IPS DF 4.7 (cell line): ENCODE measurements around the gene LMLN.
"Not testable (repeated sequence)": the region's sequence is repeated elsewhere in the genome, so short reads cannot be mapped to it uniquely, and the experiment has no call there.

Experiments
- DNase-seq: peaks from one replicate; pipeline ENCODE4 v3.0.0-alpha.2; 2013; ENCODE audit warnings: low spot score; ENCODE audit errors: extremely low read depth

The LMLN gene

DNA sequence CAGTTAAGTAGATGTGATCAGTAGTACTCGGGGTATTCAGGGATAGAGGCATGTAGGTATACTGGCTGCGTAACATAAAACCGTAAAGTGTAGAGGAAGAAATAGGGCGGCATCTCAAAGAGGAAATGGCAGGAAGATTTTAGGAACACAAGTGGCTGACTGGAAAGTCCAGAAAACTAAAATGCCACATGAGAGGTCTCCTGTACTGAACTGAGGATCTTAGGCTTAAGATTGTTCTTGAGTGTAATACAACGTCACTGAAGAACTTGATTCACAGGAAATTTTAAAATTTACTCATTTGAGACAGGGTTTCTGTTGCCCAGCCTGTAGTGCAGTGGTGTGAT is 2.3 kb upstream of the LMLN start:
- no peak for DNase-seq

DNA sequence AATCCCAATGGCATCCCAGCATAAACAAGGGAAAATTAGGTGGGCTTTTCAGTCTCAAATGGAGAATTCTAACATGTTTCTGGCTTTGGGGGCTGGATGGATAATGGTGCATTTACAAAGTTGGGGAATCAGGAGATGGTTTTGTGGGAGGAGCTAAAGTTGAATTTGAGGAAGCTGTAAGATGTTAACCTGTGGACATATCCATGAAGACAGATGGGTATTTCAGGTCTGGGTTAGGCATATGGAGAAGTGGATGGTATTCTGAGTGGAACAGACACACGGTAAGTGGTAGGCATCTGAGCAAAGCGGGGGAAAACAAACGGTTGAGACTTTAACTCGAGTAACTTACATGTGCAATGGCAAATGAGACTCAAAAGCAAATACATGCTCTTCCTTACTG is 1.7 kb upstream of the LMLN start:
- DNase-seq, result no peak

DNA sequence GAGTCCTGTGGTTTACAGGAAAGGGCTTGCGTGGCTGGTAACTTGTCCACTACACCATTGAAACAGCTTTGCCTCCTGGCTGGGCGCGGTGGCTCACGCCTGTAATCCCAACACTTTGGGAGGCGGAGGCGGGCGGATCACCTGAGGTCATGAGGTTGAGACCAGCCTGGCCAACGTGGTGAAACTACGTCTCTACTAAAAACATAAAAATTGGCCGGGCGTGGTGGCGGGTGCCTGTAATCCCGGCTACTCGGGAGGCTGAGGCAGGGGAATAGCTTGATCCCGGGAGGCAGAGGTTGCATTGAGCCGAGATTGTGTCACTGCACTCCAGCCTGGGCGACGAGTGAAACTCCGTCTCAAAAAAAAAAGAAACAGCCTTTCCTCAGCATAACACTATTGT is 1.2 kb upstream of the LMLN start:
- DNase-seq, result not testable (repeated sequence)

DNA sequence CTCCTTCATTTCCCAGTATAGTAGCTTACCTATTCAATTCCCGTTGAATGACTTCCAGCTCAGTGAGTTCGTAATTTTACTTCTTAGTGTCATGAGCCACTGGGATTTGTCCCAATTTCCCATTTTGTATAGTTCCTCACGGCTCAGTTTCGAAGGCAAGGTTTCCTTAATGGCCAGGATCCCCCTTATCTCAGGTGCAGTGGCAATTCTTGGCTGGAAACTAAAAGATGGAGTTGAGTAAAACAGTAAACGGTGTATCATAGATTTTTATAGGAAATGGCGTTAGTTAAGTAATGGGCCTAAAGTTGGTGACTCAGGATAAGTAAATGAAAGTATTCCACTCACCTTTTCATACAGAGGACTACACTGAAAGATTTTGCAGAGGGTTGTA is 522 bp upstream of the LMLN start:
- no peak for DNase-seq

DNA sequence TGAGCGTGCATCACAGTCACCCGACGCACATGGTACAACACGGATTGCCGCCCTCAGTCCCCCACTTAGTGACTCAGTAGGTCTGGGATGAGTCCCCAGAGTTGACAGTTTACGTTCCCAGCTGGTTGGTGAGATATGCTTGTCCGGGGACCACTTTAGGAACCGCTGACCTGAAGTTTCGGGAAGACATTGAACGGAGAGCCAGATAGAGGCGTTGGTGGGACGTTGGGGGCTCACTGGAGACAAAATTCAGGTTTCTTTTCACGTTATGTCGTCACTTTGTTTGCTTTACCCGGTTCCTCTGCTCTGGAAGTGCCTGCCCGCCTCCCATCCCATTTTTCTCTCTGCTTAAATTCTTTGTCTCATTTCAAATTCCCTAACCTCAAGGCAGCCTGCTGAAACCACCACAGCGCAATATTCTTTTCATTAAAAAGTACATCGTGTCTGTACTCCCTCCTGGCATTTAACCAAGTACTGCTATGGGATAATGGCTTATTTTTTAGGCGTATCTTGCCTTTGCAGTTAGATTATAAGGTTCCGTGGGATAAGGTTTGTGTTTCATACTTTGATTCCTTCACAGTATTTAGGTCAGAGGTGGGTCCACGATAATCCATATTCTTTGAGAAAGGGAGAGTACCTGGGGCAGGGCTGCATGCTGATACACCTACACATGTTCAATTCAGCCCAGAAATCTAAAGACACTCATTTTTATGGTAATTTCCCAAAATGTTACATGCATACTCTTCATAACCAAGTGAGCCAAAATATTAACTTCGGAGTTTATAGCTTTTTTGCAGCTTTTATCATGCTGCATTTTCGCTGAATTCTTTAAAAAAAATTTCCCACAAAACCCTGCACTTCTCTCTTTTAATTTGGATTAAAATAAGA is 921 bp downstream of the LMLN start:
- no peak for DNase-seq

DNA sequence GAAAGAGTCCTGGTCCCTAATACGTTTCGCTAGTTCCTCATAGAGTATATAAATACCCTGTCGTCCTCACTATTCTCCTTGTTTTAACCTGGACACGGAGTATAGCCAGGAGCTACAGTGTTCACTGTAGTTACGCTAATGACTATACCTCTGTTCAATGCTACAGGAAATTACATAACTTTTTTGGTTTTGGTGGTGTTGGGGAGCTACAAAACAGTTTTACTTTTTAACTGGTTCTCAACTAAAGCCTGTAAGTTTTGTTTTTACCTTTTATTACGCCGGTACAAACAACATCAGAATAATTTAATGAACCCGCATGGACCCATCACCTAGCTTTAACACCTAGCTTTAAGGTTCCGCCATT is 1.5 kb downstream of the LMLN start:
- no peak for DNase-seq

DNA sequence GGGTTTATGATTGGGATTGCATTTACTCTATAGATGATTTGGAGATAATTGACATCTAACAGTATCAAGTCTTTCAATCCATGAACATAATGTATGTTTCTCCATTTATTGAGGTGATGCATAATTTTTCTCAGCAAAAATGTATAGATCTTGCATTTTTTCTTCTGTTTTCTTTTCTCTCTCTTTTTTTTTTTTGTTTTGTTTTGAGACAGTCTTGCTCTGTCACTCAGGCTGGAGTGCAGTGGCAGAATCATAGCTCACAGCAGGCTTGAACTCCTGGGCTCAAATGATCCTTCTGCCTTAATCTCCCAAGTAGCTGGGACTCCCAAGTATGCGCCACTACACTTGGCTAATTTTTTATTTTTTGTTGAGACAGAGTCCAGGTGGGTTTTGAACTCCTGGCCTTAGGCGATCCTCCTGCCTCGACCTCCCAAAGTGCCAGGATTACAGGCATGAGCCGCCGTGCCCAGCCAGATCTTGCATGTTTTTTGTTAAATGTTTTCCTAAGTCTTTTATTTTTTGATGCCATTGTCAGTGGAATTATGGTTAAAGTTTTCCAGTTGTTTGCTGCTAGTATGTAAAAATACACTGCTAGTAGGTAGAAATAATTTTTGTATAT is 3.1 kb downstream of the LMLN start:
- no peak for DNase-seq

DNA sequence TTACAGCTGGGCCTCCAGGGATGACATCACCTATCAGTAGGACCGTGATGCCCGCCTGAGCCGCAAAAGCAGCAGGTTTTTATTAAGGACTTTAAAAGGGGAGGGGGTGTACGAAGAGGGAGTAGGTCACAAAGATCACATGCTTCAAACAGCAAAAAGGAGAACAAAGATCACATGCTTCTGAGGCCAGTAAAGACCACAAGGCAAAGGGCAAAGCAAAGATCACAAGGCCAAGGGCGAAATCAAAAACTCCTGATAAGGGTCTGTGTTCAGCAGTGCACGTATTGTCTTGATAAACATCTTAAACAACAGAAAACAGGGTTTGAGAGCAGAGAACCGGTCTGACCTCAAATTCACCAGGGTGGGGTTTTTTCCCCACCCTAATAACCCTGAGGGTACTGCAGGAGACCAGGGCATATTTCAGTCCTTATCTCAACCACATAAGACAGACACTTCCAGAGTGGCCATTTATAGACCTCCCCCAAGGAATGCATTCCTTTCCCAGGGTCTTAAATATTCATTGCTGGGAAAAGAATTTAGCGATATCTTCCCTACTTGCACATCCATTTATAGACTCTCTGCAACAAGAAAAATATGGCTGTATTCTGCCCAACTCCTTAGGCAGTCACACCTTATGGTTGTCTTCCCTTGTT is 7.4 kb downstream of the LMLN start:
- not testable (repeated sequence) for DNase-seq

DNA sequence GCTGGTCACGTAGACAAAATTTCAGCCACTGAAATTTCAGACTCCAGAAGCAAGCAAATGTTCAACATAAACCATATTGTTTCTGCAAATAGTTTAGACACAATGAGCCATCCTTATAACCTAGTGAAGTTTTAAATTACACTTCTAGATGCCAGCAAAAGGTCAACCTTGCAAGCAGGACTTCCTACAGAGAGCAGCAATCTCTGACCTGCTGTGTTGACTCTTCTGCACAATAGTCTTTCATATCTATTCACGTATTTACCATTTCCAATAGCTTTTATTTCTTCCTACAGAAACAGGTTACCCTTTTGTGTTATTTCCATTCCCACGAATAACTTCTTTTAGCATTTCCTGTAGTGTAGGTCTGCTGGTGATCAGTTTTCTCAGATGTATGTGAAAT is 10.6 kb downstream of the LMLN start:
- no peak for DNase-seq

DNA sequence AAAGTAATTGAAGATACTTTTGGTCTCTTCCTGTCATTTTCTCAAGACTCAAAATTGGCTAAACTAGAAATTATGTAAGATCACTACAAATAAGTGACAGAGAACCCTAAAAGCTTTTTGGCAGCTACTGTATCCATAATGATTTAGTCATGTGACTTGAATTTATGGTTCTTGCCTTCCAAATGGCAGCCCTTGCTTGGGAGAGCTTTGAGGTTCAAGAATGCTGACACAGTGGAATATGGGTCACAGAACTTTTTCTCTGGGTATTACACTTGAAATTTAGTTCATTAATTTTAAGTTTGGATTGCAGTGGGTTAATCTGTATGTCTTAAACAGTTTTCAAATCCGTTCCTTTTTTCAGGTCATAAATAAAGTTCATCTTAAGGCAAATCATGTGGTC is 14.0 kb downstream of the LMLN start:
- DNase-seq, result no peak

DNA sequence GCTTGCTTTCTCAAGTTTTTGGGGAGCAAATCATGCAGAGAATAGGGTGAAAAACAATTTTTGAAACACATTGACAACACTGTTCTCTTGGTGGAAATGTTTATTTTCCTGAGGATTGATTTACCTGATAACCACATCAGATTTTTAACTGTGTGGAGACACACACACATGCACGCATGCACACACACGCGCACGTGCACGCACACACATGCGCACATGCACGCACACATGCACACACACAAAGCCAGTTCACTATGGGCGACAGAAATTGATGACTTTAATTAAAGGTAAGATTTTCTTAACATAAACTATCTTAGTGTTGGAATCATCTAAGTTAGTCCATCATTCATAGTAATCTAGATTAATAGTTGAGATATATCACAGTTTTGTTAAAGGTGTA is 15.3 kb downstream of the LMLN start:
- no peak for DNase-seq

DNA sequence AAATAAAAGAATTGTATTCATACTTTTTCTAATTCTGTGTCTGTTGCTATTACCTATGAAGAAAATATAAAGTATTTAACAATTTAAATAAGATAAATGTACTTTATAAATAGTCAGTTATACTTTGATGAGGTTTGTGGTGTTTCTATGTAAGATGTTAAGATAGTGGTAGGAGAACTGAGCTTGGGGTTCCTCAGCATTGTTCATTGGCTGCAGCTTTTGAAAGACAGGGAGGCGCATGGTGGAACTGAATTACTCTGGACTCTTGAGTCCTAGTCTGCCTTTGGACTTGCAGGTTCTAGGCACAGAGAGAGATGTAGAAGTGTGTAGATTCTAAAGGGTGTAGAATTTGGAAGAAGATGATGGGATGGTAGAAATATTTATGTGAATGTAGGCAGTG is 23.1 kb downstream of the LMLN start:
- DNase-seq, result no peak

DNA sequence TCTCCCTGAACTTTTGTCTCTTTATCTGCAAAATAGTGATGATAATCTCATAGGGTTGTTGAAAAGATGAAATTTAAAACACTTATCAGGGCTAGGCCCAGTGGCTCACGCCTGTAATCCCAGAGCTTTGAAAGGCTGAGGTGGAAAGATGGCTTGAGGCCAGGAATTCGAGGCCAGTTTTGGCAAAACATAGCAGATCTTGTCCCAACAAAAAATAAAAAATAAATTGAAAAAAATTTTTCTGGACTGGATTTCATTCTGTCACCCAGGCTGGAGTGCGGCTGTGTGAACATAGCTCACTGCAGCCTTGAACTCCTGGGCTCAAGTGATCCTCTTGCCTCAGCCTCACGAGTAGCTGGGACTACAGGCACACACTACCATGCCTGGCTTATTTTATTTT is 29.6 kb downstream of the LMLN start:
- no peak for DNase-seq

DNA sequence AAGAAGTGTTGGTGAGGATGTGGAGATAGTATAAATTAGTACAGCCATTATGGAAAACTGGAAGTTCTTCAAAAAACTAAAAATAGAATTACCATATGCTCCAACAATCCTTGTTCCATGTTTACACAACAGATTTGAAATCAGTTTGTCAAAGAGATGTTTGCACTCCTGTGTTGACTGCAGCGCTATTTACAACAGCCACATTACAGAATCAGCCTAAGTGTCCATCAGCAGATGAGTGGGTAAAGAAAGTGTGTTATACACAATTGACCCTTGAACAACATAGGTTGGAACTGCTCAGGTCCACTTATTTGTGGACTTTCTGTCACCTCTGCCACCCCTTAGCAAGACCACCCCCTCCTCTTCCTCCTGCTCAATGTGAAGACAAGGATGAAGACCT is 34.7 kb downstream of the LMLN start:
- DNase-seq, result no peak

DNA sequence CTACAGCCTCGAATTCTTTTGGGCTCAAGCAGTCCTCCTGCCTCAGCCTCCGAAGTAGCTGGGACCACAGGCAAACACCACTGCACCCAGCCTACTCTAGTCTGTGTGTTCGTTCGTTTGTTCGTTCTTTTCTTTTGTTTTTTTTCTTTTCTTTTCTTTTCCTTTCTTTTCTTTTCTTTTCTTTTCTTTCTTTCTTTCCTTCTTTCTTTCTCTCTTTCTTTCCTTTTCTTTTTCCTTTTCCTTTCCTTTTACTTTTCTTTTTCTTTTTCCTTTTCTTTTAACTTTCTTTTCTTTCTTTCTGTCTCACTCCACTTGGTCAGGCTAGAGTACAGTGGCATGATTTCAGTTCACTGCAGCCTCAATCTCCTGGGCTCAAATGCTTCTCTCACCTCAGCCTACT is 36.8 kb downstream of the LMLN start:
- DNase-seq, result no peak

DNA sequence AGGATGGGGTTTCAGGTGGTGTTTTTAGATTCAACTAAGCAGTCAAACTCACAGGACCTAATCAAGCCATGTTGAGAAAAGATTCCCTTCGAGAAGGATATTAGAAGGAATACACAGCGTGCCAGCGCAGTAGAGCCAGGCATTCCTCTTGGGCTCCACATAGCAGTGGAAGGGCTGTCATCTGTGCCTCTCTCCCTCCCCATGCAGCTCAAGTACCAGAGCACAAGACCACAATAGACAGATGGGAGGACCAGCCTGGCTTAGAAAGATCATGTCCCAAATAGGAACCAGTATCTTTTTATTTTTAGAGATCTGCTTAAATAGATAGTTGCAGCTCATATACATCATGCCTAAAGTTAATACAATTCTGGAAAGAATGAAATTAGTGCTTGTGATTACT is 37.9 kb downstream of the LMLN start:
- no peak for DNase-seq

DNA sequence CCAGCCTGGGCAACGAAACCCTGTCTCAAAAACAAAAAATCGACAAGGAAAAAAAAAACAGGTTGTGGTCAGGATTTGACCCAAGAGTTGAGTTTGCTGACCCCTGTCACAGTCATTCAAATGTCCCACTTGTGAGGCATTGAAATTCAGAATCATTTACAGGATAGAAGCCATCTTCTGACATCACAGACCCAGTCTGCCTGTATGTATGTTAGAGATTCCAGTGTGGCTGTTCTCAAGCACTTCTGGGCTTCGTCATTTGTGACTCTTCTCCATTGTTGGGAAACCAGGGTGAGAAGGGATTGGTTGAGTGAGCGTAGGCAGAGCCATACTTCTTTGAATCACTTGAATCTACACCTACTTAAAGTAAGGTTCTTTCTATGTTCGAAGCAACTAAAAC is 57.1 kb downstream of the LMLN start:
- no peak for DNase-seq

DNA sequence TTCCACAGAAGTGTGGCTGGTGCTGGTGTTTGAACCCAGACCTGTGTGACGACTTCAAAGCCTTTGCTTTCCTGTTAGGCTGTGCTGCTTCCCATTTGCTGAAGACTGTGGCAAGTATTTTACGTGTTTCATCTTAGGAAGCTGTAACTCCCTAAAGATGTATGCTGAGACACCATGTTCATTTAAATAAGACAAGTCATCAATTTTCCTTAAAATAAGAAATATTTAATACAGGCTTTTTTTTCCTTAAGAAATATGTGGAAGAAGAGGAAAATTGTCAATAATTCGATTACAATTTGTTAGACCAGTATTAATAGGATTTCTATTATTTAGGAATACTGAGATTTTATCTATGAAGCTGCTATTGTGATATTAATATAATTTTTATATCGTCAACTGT is 58.4 kb downstream of the LMLN start:
- no peak for DNase-seq

DNA sequence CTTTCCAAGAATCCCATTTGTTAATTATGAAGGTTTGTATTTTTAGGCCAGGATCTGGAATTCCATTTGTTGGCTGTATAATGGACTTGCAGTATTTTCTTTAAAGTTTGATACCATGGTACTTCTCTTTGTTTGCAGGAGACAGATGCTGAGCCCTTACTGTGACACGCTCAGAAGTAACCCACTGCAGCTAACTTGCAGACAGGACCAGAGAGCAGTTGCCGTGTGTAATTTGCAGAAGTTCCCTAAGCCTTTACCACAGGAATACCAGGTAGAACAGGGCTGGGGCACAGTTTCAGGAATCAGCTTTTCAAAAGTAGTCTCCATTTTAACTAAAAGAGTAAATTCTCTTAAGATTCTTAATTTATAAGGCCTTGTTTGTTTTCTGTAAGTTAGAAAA is 59.1 kb downstream of the LMLN start:
- no peak for DNase-seq

DNA sequence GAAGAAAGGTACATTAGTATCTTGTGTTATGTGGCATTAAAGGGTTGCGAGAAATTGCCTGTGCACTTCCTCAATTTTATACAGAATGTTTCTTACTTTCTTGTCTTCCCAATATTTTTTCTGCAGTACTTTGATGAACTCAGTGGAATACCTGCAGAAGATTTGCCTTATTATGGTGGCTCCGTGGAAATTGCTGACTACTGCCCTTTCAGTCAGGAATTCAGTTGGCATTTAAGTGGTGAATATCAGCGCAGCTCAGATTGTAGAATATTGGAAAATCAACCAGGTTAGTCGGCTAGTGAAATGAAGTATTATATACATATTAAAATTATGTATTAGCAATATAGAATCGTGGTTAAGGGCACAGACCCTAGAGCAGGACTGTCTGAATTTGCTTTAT is 61.3 kb downstream of the LMLN start:
- no peak for DNase-seq

DNA sequence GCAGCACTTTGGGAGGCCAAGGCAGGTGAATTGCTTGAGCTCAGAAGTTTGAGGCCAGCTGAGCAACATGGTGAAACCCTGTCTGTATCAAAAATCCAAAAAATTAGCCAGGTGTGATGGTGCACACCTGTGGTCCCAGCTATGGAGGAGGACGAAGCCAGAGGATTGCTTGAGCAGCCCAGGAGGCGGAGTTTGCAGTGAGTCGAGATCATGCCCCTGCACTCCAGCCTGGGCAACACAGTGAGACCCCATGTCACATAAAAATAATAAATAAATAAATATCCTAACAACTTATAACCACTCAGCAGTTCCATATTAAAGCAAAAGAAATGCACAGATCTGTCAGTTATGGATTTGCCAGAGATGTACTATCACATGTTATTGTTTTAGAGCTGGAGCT is 62.6 kb downstream of the LMLN start:
- DNase-seq, result no peak

DNA sequence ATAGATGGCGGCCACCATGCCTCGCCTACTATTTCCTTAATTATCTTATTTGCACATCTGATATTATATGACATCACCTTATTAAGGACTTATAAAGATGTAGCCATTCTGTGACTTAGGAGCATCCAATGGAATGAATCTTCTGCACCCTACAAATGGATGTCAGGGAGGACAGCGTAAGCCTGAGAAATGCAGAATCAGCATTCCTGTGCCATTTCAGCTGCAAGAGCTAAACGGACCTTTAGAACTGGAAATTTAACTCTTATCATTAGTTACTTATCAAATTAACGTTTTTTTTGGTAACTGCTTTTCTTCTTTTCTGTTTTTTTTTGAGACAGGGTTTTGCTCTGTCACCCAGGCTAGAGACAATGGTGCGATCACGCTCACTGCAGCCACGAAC is 65.6 kb downstream of the LMLN start:
- no peak for DNase-seq

DNA sequence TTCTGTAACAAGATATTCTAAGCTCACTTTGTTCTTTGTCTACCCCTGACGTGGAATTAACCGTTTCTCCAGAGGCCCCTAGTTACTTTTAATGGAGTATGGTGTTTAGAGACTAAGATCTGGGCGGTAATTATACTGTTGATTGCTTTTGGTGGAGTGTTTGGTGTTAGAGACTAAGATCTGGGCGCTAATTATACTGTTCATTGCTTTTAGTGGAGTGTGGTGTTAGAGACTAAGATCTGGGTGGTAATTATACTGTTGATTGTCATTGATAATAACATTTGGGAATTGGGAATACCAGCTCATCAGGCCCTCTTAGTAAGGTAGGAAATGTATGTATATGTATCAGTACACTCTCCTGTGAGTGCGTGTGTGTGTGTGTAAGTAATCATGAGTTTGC is 66.6 kb downstream of the LMLN start:
- no peak for DNase-seq
